Lower lobe of right lung (tissue), 2 donors: ENCODE data around the gene APLP2. TPM values are rescaled to one million over a fixed set of nuclear protein-coding genes. Genes with fewer than 3 reads are reported as not detected.

ENCODE experiments used
- ATAC-seq, 2 donors: fragments of 200-7000 bp; cut with Tn5 transposase; one replicate each; pipeline ENCODE4 v1.9.1; 2020 to 2022; ENCODE audit warnings: mild to moderate bottlenecking in 2 of 2, moderate library complexity in 2 of 2
- DNase-seq: peaks from one replicate; pipeline ENCODE4 v3.0.0-alpha.2; 2020
- H3K27ac ChIP-seq: fragments of 200-600 bp; one replicate; pipeline ENCODE4 v1.8.0; 2022
- H3K27me3 ChIP-seq: fragments of 200-600 bp; one replicate; pipeline ENCODE4 v1.8.0; 2022; ENCODE audit warnings: low read depth
- H3K36me3 ChIP-seq: fragments of 200-600 bp; one replicate; pipeline ENCODE4 v1.8.0; 2022; ENCODE audit warnings: mild to moderate bottlenecking
- H3K4me1 ChIP-seq: fragments of 200-600 bp; one replicate; pipeline ENCODE4 v1.8.0; 2022
- H3K4me3 ChIP-seq: fragments of 200-600 bp; one replicate; pipeline ENCODE4 v1.8.0; 2022; ENCODE audit warnings: mild to moderate bottlenecking
- H3K9me3 ChIP-seq: fragments of 200-600 bp; one replicate; pipeline ENCODE4 v1.8.0; 2022
- intact Hi-C: fragments of 100-400 bp; cut with DNase I; formaldehyde crosslinking; loops from one replicate; pipeline ENCODE4 v1.11.0; 2022
- total RNA-seq: library from RNA; stranded (reverse); fragmentation: NEBNext Ultra II Directional; extraction: Animal tissue kit (Norgen Biotek cat#: 25700); gene quantifications from one replicate; pipeline ENCODE4 v1.2.1, GENCODE V29; 2021
- TF ChIP-seq, protein P1 (sequence below): fragments of 200-600 bp; IDR thresholded peaks from one replicate; pipeline ENCODE4 v1.8.0; 2022; ENCODE audit warnings: antibody characterized with exemption, mild to moderate bottlenecking
- donor health status: DM: no; HTN: yes; CAD: no; lungs with severe emphysema.

Gene APLP2
- total RNA-seq, 1 donor from 2014 or later = 582 TPM

DNA sequence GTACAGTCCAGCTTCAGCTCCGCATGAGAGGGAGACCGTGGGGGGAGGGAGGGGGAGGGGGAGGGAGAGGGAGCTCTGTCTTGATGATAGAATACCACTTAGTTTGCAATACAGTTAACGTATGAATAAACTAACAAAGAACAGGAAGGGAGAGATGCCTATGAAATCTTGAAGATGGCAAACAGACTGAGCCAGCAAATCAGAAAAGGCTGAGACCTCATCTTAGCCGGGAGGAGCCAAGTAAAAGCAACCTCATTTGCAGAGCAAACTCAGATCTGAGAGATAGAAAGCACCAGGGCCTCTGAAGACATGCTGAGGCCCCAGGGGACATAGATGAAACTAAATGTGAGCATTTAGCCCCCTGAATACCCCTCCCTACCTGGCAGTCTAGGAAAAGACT lies 23.0 kb downstream of the APLP2 start:
- Histone ChIP-seq H3K27ac (no peak overlapping the region), H3K36me3 (no peaks in the 10 kb centered on the region), H3K27me3 (no peaks in the 10 kb centered on the region), H3K9me3 (no peaks in the 10 kb centered on the region), H3K4me3 (no peak overlapping the region), H3K4me1 (peaks cover 57% of the 10 kb centered on the region)
- DNase-seq (no peak), ATAC-seq (no peak)
- intact Hi-C loops = no loop called here
- TF ChIP-seq, protein P1, sequence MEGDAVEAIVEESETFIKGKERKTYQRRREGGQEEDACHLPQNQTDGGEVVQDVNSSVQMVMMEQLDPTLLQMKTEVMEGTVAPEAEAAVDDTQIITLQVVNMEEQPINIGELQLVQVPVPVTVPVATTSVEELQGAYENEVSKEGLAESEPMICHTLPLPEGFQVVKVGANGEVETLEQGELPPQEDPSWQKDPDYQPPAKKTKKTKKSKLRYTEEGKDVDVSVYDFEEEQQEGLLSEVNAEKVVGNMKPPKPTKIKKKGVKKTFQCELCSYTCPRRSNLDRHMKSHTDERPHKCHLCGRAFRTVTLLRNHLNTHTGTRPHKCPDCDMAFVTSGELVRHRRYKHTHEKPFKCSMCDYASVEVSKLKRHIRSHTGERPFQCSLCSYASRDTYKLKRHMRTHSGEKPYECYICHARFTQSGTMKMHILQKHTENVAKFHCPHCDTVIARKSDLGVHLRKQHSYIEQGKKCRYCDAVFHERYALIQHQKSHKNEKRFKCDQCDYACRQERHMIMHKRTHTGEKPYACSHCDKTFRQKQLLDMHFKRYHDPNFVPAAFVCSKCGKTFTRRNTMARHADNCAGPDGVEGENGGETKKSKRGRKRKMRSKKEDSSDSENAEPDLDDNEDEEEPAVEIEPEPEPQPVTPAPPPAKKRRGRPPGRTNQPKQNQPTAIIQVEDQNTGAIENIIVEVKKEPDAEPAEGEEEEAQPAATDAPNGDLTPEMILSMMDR = no peak

DNA sequence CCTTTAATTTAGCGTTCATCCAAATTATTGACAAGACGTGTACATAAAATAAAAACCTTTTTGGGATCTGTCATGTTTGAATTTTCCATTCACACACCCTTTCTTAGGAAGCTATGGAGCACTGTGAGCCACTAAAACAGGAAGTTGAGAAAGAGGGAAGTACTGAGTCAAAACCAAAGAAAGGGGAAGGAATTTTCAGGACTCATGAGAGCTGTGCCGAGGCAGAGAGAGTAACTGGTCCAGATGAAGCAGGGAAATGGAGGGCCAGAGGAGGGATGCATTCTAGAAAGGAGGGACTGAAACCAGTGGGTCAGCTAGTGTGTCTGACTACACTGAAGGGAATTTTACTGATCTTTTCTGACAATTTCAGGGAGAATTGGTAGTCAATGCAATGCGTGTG lies 24.9 kb downstream of the APLP2 start:
- no peaks in the 10 kb centered on the region for H3K27me3 ChIP-seq
- no peaks in the 10 kb centered on the region for H3K36me3 ChIP-seq
- H3K4me1 ChIP-seq = peaks cover 49% of the 10 kb centered on the region
- H3K4me3 ChIP-seq = no peak overlapping the region
- TF ChIP-seq, protein P1 = no peak
- intact Hi-C loops = no loop called here
- no peaks in the 10 kb centered on the region for H3K9me3 ChIP-seq
- ATAC-seq = peak; percentile 72 to 74
- no peak for DNase-seq
- H3K27ac ChIP-seq = no peak overlapping the region

DNA sequence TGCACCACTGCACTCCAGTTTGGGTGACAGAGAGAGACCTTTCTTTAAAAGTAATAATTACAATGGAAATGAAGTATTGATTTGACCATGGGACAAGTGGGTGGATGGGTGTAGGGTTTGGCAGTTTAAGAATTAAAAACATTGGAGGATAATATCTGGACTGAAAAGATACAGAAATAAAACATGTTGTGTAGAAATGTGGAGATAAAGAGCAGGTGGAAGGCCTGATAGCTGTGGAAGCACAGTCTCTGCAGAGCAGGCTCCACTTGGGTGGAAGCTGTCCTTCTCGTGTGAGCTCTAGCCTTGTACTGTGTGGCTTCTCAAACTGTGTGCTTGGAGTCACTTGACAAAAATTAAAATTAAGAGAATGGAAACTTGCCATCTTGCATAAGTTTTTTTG lies 25.6 kb downstream of the APLP2 start:
- no peak for ATAC-seq
- peaks cover 51% of the 10 kb centered on the region for H3K4me1 ChIP-seq
- H3K9me3 ChIP-seq = no peaks in the 10 kb centered on the region
- no peaks in the 10 kb centered on the region for H3K27me3 ChIP-seq
- H3K4me3 ChIP-seq = no peak overlapping the region
- intact Hi-C loops = no loop called here
- no peak overlapping the region for H3K27ac ChIP-seq
- TF ChIP-seq, protein P1 = no peak
- no peaks in the 10 kb centered on the region for H3K36me3 ChIP-seq
- DNase-seq = no peak

DNA sequence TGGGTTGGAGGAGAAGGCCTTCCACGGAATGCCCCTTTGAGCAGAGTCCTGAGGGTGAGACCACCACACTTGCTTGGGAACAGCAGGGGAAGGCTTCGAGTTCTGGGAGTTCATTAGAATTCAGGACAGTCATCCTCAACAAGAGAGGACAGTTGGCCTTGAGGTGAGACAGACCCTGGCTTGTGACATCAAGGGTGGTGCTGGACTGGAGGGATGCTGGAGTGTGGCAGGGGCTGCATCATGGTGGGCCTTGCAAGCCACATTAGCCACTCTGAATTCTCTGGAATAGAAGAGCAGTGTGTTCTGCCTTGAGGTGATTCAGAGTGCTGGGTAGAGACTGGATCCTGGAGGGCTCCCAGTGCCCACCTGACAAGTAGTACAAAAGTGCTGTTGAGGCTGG lies 26.3 kb downstream of the APLP2 start:
- Histone ChIP-seq H3K36me3 (no peaks in the 10 kb centered on the region), H3K4me3 (no peak overlapping the region), H3K9me3 (no peaks in the 10 kb centered on the region), H3K27ac (no peak overlapping the region), H3K27me3 (no peaks in the 10 kb centered on the region), H3K4me1 (peaks cover 51% of the 10 kb centered on the region)
- intact Hi-C loops = no loop called here
- no peak for DNase-seq
- TF ChIP-seq, protein P1 = no peak
- ATAC-seq = no peak

DNA sequence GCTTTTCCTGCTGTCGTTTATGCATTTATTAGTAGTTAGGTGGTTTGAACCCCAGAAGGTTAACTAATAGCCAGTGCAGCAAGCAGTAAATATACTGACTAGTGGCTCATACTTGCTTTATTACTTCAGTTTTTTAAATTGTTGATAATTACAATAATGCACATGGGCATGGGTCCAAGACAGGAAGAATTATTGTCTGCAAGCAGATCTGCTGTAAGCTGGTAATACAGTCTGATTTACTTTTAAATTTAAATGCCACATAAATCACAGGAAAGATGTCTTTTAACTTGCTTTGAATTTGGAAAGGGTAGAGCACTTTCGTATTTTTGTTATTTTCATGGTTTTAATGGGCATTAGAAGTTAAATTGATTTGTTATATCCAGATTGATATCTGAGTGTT lies 27.1 kb downstream of the APLP2 start:
- H3K4me3 ChIP-seq = no peak overlapping the region
- intact Hi-C loops = no loop called here
- DNase-seq = no peak
- no peaks in the 10 kb centered on the region for H3K9me3 ChIP-seq
- peaks cover 56% of the 10 kb centered on the region for H3K4me1 ChIP-seq
- H3K27ac ChIP-seq = no peak overlapping the region
- no peak for ATAC-seq
- no peaks in the 10 kb centered on the region for H3K27me3 ChIP-seq
- H3K36me3 ChIP-seq = no peaks in the 10 kb centered on the region
- TF ChIP-seq, protein P1 = no peak

DNA sequence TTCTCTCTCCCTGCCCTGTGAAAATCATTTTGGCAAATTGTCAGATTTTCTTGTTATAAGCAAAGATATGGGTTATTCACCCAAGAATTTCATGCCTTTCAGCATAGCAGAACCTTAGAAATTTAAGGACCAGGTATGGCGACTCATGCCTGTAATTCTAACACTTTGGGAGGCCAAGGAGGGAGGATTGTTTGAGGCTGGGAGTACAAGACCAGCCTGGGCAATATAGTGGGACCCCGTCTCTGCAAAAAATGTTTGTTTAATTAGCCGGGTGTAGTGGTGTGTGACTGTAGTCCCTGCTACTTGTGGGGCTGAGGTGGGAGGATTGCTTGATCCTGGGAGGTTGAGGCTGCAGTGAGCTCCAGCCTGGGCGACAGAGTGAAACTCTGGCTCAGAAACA lies 27.6 kb downstream of the APLP2 start:
- H3K4me3 ChIP-seq = no peak overlapping the region
- peaks cover 61% of the 10 kb centered on the region for H3K4me1 ChIP-seq
- no peak overlapping the region for H3K27ac ChIP-seq

More for the DNA sequence above, 27.6 kb downstream of the APLP2 start:
- ATAC-seq = no peak
- TF ChIP-seq, protein P1 = no peak
- Histone ChIP-seq H3K27me3 (no peaks in the 10 kb centered on the region), H3K9me3 (no peaks in the 10 kb centered on the region), H3K36me3 (no peaks in the 10 kb centered on the region)
- intact Hi-C loops = no loop called here
- DNase-seq = no peak
